Measurements from ENCODE around the gene ISG20.

DNA sequence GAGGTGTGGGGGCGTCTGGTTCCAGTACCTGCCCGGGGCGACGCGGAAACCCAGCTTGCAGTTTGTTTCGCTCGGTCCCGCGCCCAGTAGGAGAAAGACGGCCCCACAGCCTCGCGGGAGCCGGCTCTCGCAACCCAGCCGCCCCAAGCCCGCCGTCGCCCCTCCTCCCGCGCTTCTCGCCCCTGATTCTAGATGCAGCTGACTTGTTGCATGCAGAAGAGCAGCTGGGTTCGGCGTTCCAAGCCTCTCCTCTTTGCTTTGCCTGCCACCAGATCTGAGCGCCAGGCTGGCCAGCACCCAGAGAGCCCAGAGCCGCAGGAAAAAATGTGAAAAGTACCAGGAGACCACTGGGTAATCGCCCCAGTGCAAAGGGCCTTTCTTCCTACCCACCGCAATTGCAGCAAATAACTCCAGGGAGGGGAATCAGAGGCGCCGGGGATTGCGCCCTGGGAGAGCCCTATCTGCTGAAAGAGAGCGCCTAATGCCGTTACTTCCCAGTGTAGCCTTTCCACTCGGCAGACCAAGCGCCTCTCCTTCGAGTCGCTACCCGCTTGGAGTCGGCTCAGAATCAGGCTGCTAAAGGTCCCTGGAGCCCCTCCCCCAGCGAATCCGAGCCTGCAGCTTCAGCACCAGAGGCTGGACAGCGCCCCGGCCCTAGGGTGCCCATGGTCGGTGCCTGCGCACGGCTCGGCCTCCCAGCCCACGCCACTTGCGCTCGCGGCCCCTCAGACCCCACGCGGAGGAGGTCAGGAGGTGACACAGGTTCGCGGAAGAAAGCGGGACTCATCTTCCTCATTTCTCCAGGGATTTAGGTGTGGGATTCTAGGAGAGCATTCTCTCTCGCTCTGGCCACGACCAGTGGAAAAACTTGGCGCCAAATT is 33.4 kb upstream of the ISG20 start:
- TF ChIP-seq, protein P1, sequence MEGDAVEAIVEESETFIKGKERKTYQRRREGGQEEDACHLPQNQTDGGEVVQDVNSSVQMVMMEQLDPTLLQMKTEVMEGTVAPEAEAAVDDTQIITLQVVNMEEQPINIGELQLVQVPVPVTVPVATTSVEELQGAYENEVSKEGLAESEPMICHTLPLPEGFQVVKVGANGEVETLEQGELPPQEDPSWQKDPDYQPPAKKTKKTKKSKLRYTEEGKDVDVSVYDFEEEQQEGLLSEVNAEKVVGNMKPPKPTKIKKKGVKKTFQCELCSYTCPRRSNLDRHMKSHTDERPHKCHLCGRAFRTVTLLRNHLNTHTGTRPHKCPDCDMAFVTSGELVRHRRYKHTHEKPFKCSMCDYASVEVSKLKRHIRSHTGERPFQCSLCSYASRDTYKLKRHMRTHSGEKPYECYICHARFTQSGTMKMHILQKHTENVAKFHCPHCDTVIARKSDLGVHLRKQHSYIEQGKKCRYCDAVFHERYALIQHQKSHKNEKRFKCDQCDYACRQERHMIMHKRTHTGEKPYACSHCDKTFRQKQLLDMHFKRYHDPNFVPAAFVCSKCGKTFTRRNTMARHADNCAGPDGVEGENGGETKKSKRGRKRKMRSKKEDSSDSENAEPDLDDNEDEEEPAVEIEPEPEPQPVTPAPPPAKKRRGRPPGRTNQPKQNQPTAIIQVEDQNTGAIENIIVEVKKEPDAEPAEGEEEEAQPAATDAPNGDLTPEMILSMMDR (IDR thresholded peaks at IDR 0.05): no peak
- no peak for TF ChIP-seq POLR2A (IDR thresholded peaks at IDR 0.05)

Measured in right lobe of liver (tissue), 4 donors.